ENCODE measurements around the gene BPHL.

- no peak for TF ChIP-seq CTCF (optimal IDR thresholded peaks at IDR 0.05 in 1 of 3, IDR thresholded peaks at IDR 0.05 in 1 of 3, conservative IDR thresholded peaks at IDR 0.05 in 1 of 3; ENCODE audit: extremely low read depth in 1 of 3, insufficient read depth in 2 of 3, low read length in 3 of 3)
- TF ChIP-seq EZH2 (IDR thresholded peaks at IDR 0.05; ENCODE audit: low read length): no peak
These were observed 36.6 kb upstream of the BPHL start for GRCh38 chr6:3081960-3082359.
